Bronchial smooth muscle cell (primary cell): ENCODE data around the gene ZNF281. TPM values are rescaled to one million over a fixed set of nuclear protein-coding genes. Genes with fewer than 3 reads are reported as not detected.

Source experiments
- total RNA-seq: library from RNA; depleted of rRNA; stranded (reverse); fragments of >200 nt; gene quantifications from 2 replicates; pipeline ENCODE4 v1.2.1, GENCODE V29; 2014

ZNF281 gene, protein sequence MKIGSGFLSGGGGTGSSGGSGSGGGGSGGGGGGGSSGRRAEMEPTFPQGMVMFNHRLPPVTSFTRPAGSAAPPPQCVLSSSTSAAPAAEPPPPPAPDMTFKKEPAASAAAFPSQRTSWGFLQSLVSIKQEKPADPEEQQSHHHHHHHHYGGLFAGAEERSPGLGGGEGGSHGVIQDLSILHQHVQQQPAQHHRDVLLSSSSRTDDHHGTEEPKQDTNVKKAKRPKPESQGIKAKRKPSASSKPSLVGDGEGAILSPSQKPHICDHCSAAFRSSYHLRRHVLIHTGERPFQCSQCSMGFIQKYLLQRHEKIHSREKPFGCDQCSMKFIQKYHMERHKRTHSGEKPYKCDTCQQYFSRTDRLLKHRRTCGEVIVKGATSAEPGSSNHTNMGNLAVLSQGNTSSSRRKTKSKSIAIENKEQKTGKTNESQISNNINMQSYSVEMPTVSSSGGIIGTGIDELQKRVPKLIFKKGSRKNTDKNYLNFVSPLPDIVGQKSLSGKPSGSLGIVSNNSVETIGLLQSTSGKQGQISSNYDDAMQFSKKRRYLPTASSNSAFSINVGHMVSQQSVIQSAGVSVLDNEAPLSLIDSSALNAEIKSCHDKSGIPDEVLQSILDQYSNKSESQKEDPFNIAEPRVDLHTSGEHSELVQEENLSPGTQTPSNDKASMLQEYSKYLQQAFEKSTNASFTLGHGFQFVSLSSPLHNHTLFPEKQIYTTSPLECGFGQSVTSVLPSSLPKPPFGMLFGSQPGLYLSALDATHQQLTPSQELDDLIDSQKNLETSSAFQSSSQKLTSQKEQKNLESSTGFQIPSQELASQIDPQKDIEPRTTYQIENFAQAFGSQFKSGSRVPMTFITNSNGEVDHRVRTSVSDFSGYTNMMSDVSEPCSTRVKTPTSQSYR
- total RNA-seq, result 14.2 and 14.8 TPM in 2 replicates

GRCh38 chr1:200409761-200410565 is at the start of gene ZNF281:
Gene ZNF281, minus strand, starts transcription at chr1:200410036. Its CDS starts 331 bp downstream, at chr1:200409705.

Other genes with a start within 250 kb of the ZNF281 start
- gene KIF14, start 210.7 kb upstream of the ZNF281 start, total RNA-seq, result 0.43 and 1.6 TPM in 2 replicates